Islet of Langerhans (tissue), 1 donor: ENCODE measurements around the gene APCDD1L.

Experiments used
- FAIRE-seq: peaks from one replicate; lab custom pipeline; 2011; peaks lifted over from hg19 to GRCh38; lab: Jason Lieb, UNC

The APCDD1L gene

GRCh38 chr20:58466095-58466708, 49.0 kb downstream of the APCDD1L start:
- no peak for FAIRE-seq

GRCh38 chr20:58464838-58465237, 50.4 kb downstream of the APCDD1L start:
- no peak for FAIRE-seq

- FAIRE-seq = no peak
Measured at GRCh38 chr20:58463256-58463655, 51.9 kb downstream of the APCDD1L start.

- FAIRE-seq = no peak
Measured at GRCh38 chr20:58461899-58462298, 53.3 kb downstream of the APCDD1L start.

GRCh38 chr20:58461104-58461503, 54.1 kb downstream of the APCDD1L start:
- no peak for FAIRE-seq

GRCh38 chr20:58459058-58459750, 56.0 kb downstream of the APCDD1L start:
- no peak for FAIRE-seq

GRCh38 chr20:58458342-58459057, 56.7 kb downstream of the APCDD1L start:
- FAIRE-seq = no peak

GRCh38 chr20:58457083-58457695, 58.0 kb downstream of the APCDD1L start:
- FAIRE-seq = no peak

GRCh38 chr20:58454460-58454859, 60.7 kb downstream of the APCDD1L start:
- no peak for FAIRE-seq

GRCh38 chr20:58453391-58453790, 61.8 kb downstream of the APCDD1L start:
- FAIRE-seq = no peak

- FAIRE-seq = no peak
Measured at GRCh38 chr20:58452667-58453255, 62.4 kb downstream of the APCDD1L start.

GRCh38 chr20:58450254-58450653, 64.9 kb downstream of the APCDD1L start:
- FAIRE-seq = no peak

- no peak for FAIRE-seq
Measured at GRCh38 chr20:58449681-58450221, 65.4 kb downstream of the APCDD1L start.

- no peak for FAIRE-seq
Measured at GRCh38 chr20:58448958-58449357, 66.2 kb downstream of the APCDD1L start.

- FAIRE-seq = no peak
Measured at GRCh38 chr20:58447511-58448391, 67.4 kb downstream of the APCDD1L start.

GRCh38 chr20:58446960-58447265, 68.3 kb downstream of the APCDD1L start:
- FAIRE-seq = no peak

- no peak for FAIRE-seq
Measured at GRCh38 chr20:58446264-58446959, 68.8 kb downstream of the APCDD1L start.

GRCh38 chr20:58444746-58445255, 70.4 kb downstream of the APCDD1L start:
- no peak for FAIRE-seq

- FAIRE-seq = no peak
Measured at GRCh38 chr20:58441723-58442122, 73.5 kb downstream of the APCDD1L start.

- no peak for FAIRE-seq
Measured at GRCh38 chr20:58440021-58440767, 75.0 kb downstream of the APCDD1L start.
